Astrocyte (in vitro differentiated cells and primary cell): Measurements from ENCODE around the gene BAZ1A.

Experiments
- CTCF ChIP-seq: IDR thresholded peaks from 2 replicates; pipeline ENCODE4 v1.5.1; 2011; ENCODE audit warnings: low read depth, mild to moderate bottlenecking, inconsistent platforms, low read length, moderate library complexity; ENCODE audit not compliant: insufficient read depth
- EZH2 ChIP-seq: IDR thresholded peaks from 2 replicates; pipeline ENCODE4 v1.6.1; 2012; ENCODE audit warnings: mild to moderate bottlenecking, low read length, inconsistent platforms; ENCODE audit not compliant: insufficient read depth

DNA sequence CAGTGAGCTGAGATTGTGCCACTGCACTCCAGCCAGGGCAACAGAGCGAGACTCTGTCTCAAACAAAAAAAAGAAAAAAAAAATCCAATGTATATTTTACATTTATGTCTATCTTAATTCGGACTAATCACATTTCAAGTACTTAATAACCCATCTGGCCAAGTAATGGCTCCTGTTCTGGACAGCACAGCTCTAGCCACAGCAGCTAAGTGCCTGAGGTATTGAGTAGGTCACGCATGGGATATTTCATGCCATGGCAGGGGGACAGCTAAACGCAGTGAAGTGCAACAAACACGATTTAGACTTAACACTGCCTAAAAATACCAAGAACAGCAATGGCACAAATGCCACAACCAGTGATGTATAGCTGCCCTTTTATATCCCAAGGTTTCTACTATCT lies 8.0 kb downstream of the BAZ1A start:
- no peak for TF ChIP-seq CTCF
- TF ChIP-seq EZH2, result no peak
